IPS-18c (cell line): Measurements from ENCODE around the gene MT3.
A peak's percentile ranks its signal among the peaks of the same experiment; 100 is the strongest.
"Not testable (repeated sequence)": the region's sequence is repeated elsewhere in the genome, so short reads cannot be mapped to it uniquely, and the experiment has no call there.

ENCODE experiments used
- H3K4me3 ChIP-seq: 2 replicates; pipeline ENCODE4 v1.7.0; 2013; ENCODE audit warnings: low read depth, mild to moderate bottlenecking, low read length, moderate library complexity; ENCODE audit not compliant: insufficient read depth
- H3K9me3 ChIP-seq: one replicate; pipeline ENCODE4 v1.6.1; 2013; ENCODE audit warnings: mild to moderate bottlenecking, low read length, moderate library complexity; ENCODE audit not compliant: control insufficient read depth, insufficient read depth

Gene MT3

GRCh38 chr16:56620339-56620897 lies 31.1 kb downstream of the MT3 start:
- Histone ChIP-seq H3K9me3 (no peaks in the 10 kb centered on the region), H3K4me3 (no peak overlapping the region)

DNA sequence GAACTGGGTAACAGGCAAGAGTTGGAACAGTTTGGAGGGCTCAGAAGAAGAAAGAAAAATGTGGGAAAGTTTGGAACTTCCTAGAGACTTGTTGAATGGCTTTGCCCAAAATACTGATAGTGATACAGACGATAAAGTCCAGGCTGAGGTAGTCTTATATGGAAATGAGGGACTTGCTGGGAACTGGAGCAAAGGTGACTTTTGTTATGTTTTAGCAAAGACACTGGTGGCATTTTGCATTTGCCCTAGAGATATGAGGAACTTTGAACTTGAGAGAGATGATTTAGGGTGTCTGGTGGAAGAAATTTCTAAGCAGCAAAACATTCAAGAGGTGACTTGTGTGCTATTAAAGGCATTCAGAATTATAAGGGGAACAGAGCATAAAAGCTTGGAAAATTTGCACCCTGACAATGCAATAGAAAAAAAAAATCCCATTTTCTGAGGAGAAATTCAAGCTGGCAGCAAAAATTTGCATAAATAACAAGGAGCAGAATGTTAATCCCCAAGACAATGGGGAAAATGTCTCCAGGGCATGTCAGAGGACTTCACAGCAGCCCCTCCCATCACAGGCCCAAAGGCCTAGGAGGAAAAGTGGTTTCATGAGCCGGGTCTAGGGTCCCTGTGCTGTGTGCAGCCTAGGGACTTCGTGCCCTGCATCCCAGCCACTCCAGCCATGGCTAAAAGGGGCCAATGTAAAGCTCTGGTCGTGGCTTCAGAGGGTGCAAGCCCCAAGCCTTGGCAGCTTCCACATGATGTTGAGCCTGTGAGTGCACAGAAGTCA lies 32.5 kb downstream of the MT3 start:
- not testable (repeated sequence) for H3K4me3 ChIP-seq, H3K9me3 ChIP-seq

GRCh38 chr16:56623184-56623583 lies 33.9 kb downstream of the MT3 start:
- H3K4me3 ChIP-seq, H3K9me3 ChIP-seq: not testable (repeated sequence)

DNA sequence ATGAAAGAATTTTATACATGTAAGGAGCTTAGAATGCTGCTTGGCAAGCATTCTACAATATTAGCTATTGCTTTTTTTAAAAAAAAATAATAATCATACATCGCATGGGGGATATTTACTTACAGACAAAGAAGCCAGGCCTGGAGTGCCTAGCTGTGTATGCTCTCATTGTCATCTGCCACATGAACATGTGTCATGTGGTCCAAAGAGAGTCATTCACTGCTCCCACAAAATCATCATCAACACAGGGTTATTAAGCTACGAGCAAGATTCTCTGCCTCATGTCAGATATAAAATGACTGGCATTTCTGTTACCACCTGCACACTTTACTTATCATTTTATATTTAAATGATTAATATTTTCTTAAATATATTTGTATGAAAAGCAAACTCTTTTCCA lies 34.3 kb downstream of the MT3 start:
- Histone ChIP-seq H3K4me3 (no peak overlapping the region), H3K9me3 (no peaks in the 10 kb centered on the region)

- H3K4me3 ChIP-seq = peak within 1 kb of the TSS; percentile 64
Measured at GRCh38 chr16:56625140-56625942, 36.0 kb downstream of the MT3 start, which contains the start of gene MT1E. TSS of gene MT1E (plus strand) at chr16:56625781. CDS start at chr16:56625852, 71 bp downstream.

DNA sequence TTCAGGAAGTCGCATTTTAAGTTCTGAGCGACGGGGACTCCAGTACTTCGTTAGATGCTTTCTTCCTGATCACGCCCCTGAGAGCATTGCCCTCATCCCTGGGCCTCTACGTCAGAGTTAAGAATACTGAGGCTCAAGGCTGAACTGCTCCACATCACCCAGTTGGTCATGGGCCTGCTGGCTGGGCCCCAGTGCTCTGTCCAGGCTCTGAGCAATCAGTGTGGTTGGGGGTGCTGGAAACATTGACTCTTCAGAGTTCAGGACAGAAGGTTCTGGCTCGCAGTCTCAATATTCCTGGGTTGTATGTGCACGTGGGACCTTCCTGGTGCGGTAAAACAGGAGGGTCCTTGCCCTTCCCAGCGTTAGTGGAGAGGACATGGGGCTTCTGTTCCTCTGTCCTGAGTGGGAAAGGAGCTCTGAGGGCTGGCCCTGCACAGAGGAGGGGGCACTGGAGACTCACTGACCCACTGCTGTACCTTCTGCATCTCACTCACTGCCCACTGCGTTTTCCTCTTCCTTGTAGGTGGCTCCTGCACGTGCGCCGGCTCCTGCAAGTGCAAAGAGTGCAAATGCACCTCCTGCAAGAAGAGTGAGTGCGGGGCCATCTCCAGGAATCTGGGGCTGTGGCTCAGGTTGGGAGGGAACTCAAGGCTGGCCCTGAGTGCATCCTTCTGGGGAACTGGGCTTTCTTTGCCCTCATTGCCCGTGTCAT lies 36.8 kb downstream of the MT3 start:
- H3K9me3 ChIP-seq = no peaks in the 10 kb centered on the region
- H3K4me3 ChIP-seq = peak overlapping the region; percentile 64

More at GRCh38 chr16:56625140-56625942, 36.0 kb downstream of the MT3 start, which contains the start of gene MT1E:
- H3K9me3 ChIP-seq = no peaks in the 10 kb centered on the region

- no peak overlapping the region for H3K4me3 ChIP-seq
Measured at GRCh38 chr16:56626685-56627084, 37.4 kb downstream of the MT3 start.

DNA sequence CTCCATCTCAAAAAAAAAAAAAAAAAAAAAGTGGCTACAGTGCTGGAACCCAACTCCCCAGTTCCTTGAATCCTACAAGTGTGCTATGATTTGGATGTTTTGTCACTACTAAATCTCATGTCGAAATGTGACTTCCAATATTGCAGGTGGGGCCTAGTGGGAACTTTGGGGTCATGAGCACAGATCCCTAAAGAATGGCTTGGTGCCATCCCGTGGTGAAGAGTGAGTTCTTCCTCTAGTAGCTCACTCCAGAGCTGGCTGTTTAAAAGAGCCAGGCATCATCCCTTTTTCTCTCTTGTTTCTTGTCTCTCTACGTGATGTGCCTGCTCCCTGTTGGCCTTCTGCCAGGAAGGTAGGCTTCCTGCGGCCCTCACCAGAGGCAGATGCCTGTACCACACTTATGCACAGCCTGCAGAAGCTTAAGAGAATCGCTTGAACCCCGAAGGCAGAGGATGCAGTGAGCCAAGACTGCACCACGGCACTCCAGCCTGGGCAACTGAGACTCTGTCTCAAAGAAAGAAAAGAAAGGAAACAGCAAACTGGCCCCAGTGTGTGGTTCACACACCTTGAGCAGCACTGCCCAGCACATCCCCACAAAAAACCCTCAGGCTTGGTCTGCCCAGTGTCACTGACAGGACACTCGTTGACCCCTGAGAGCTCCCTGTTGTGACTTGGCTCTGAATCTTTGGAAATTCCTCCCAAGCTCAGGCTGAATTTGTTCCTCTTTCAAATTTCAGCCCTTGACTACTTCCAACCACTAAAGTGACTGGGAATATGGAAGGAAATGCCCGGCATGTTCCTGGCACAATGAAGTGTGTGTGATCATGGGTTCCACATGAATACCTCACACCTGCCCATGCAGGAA lies 39.4 kb downstream of the MT3 start:
- no peak overlapping the region for H3K4me3 ChIP-seq

More at GRCh38 chr16:56626685-56627084, 37.4 kb downstream of the MT3 start:
- no peaks in the 10 kb centered on the region for H3K9me3 ChIP-seq

GRCh38 chr16:56629531-56629930 lies 40.2 kb downstream of the MT3 start:
- Histone ChIP-seq H3K9me3 (no peaks in the 10 kb centered on the region), H3K4me3 (no peak overlapping the region)

More for the DNA sequence above, 39.4 kb downstream of the MT3 start:
- no peaks in the 10 kb centered on the region for H3K9me3 ChIP-seq

GRCh38 chr16:56630134-56630533 lies 40.8 kb downstream of the MT3 start:
- no peaks in the 10 kb centered on the region for H3K9me3 ChIP-seq
- no peak overlapping the region for H3K4me3 ChIP-seq

DNA sequence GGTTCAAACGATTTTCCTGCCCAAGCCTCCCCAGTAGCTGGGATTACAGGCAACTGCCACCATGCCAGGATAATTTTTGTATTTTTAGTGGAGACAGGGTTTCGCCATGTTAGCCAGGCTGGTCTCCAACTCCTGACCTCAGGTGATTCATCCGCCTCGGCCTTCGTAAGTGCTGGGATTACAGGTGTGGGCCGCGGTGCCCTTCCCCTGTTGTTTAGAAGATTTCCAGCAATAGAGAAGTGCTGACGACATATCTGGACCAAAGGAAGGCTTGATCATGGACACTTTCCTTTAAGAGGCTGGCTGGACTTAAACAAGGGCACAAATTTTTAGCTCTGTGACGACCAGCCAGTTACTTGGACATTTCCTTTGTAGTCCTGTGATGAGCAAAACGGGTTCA lies 41.9 kb downstream of the MT3 start:
- Histone ChIP-seq H3K4me3 (no peak overlapping the region), H3K9me3 (no peaks in the 10 kb centered on the region)

DNA sequence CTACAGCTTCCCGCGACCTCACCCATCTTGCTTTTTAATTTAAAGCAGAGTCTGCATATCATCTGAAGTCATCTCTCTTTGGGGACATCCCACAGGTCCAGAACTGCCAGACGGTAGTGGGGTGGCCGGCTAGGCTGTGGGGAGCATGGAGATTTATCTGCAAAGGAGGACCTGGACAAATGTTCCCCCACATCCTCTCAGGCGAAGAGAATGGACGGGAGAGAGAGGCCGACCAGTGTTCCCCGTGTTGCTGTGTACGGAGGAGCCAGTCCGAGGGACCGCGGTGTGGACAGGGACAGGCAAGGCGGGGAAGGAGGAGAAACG lies 42.5 kb downstream of the MT3 start:
- H3K4me3 ChIP-seq = peak overlapping the region; percentile 38

GRCh38 chr16:56632156-56632847 lies 43.0 kb downstream of the MT3 start, which contains the start of gene MT1M:
TSS of gene MT1M (plus strand) at chr16:56632659. CDS start at chr16:56632732, 73 bp downstream.
- H3K9me3 ChIP-seq = no peaks in the 10 kb centered on the region
- peak within 1 kb of the TSS; percentile 38 for H3K4me3 ChIP-seq

More for the DNA sequence above, 42.5 kb downstream of the MT3 start:
- H3K9me3 ChIP-seq = no peaks in the 10 kb centered on the region

DNA sequence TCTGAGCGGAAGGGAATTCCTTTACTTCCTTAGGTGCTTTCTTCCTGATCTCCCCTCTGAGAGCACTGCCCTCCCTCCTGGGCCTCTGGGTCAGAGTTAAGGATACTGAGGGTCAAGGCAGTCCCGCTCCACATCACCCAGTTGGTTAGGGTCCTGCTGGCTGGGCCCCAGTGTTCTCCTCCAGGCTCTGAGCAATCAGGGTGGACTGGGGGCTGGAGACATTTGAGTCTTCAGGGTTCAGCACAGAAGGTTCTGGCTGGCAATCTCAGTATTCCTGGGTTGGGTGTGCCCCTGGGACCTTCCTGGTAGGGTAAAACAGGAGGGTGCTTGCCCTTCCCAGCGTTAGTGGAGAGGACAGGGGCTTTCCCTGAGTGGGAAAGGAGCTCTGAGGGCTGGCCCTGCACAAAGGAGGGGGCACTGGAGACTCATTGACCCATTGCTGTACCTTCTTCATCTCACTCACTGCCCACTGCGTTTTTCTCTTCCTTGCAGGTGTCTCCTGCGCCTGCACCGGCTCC lies 43.6 kb downstream of the MT3 start:
- Histone ChIP-seq H3K9me3 (no peaks in the 10 kb centered on the region), H3K4me3 (peak overlapping the region; percentile 38; the same call in 1 of the 2 replicates)

GRCh38 chr16:56633535-56633934 lies 44.2 kb downstream of the MT3 start:
- Histone ChIP-seq H3K9me3 (no peaks in the 10 kb centered on the region), H3K4me3 (no peak overlapping the region)
